GM18508 (cell line): ENCODE results near the gene TCHP.

Source experiments
- ATAC-seq: cut with Tn5 transposase; IDR thresholded peaks from one replicate; pipeline ENCODE4 v1.9.1; 2021; ENCODE audit warnings: moderate number of reproducible peaks; ENCODE audit not compliant: insufficient read depth, unreplicated experiment

Gene TCHP

DNA sequence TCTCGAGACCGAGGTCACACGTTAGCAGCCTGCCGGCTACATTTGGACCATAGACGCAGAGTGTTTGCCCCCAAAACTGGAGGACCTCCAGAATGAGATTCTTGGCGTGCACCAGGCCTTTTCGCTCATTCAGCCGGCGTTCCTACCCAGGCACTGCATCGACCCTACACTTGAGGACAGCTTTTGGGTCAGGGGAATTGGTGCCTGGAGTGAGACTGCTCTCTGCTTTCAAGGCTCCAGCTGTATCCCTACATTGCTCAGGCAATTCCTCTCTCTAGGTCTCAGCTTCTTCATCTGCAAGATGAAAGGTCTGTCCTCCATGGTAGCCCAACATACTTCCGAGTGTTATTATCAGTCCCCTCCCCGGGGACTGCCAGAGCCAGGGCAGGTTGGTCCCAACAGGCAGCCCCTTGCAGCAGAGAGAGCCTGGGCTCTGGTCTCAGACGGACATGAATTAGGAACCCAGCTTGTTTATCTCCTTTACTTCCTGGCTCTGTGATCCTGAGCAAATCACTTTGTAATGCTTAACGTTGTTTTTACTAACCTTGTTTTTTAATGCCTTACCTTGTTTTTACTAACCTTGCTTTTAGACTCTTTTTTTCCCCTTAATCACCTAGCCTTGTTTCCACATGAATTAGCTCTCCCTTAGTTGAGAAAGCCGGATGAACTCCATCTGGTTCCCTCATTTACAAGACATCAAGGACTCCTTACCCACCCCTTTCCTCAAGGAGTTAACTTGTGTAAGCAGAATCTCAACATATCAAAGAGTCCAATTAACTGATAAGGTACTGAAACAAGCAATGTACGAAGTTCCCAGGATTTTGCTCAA, 892 bp downstream of the TCHP start:
- no peak for ATAC-seq

DNA sequence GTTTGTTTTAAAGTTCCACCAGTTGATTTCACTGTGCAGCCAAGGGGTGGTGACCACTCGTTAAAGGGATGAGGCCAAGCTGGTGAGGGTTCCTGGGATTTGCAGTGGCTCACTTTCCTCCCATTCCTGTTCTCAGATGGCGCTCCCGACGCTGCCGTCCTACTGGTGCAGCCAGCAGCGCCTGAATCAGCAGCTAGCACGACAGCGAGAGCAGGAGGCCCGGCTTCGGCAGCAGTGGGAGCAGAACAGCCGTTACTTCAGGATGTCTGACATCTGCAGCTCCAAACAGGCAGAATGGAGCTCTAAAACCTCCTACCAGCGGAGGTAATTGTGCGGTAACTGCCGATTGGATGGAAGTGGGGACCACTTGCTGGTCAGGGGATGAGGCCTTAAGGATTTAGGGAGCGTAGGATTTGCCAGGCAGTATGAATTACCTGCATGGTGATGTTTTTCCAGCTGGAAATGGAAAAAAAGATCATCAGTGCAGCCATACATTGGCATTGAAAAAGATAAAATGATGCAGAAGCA, 2.9 kb downstream of the TCHP start:
- no peak for ATAC-seq

DNA sequence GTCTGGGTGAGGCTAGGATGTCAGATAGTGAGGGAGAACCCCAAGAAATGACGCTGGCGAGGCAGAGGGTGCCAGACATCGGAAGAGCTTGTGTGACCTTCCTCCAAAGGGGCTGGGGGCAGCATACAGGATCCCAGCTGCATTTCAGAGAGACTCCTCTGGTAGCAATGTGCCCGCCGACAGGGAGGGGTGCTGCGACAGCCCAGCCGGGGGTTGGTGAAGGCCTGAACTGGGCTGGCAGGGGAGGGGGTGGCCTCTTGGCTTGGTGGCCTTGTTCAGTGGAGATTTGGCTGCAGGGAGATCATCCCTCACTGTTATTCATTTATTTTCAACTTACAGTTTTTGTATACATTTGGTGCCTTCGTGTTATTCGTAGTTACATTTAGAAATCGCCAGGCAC, 5.2 kb downstream of the TCHP start:
- ATAC-seq: no peak

DNA sequence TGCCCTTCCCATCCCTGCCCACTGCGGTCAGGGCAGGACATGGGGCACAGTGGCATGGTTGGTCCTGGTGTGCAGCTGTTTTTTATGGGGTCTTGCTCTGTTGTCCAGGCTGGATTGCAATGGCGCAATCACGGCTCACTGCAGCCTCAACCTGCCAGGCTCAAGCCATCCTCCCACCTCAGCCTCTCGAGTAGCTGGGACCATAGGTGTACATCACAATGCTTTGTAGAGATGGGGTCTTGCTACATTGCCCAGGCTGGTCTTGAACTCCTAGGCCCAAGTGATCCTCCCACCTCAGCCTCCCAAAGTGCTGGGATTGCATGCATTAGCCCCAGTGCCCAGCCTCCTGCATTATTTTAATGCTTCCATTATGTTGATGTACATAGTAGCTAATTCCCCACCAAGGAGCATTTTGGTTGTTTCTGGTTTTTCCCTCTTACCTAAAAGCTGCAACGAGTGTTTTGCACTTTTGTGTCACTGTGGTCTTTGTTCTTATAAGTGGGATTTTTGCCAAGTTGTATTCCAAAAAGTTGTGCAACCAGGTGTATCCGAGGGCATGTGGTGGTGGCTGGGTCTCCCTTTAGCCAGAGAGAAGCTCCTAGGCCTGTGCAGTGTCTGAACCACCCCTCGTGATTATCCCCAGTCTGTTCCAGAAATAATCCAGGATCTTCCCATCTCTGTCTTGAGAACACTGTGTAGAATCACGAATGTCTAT, 10.3 kb downstream of the TCHP start:
- ATAC-seq: no peak

DNA sequence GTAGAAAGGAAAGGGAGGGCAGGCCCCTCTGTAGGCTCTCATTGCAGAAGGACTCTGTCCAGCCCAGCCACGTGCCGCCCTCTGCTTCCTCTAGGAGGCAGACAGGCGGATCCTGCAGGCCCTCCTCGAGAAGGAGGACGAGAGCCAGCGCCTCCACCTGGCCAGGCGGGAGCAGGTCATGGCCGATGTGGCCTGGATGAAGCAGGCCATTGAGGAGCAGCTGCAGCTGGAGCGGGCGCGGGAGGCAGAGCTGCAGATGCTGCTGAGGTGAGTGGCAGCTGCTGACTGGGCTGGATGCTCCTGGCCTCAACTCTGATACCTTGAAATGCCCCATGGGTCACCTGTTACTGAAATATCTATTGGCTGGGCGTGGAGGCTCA, 10.9 kb downstream of the TCHP start:
- ATAC-seq: no peak

DNA sequence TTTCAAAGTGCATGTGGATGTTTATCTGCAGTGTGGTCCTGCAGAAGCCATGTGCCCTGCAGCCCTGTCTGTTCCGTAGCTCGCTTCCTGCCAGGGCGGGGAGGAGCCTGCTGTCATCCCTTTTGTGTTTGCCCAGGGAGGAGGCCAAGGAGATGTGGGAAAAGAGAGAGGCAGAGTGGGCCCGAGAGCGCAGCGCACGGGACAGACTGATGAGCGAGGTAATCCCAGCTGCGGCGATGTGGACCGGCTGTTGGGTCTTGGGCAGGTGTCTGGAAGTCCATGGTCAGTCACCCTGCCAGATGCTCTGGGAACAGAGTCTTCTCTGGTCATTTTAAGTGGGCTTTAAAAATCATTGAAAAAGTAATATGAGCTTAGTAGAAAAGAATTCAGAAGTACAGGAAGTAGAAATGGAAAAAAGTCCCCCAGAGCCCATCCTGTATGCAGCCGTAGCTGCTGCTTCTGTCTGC, 12.8 kb downstream of the TCHP start:
- ATAC-seq: no peak

DNA sequence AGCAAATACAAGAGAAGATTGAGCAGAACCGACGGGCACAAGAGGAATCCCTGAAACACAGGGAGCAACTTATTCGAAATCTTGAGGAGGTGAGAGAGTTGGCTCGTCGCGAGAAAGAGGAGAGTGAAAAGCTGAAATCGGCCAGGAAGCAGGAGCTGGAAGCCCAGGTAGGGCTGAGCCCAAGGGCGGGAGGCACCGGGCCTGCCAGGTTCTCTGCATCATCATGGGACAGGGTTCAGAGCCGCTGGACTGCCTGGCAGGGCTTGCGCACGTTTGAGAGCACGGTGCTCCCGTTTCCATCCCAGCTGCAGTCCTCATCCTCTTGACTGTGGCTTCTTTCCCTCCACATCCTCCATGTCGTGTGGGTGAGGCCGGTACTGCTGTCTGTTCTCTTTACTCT, 14.4 kb downstream of the TCHP start:
- ATAC-seq: no peak

DNA sequence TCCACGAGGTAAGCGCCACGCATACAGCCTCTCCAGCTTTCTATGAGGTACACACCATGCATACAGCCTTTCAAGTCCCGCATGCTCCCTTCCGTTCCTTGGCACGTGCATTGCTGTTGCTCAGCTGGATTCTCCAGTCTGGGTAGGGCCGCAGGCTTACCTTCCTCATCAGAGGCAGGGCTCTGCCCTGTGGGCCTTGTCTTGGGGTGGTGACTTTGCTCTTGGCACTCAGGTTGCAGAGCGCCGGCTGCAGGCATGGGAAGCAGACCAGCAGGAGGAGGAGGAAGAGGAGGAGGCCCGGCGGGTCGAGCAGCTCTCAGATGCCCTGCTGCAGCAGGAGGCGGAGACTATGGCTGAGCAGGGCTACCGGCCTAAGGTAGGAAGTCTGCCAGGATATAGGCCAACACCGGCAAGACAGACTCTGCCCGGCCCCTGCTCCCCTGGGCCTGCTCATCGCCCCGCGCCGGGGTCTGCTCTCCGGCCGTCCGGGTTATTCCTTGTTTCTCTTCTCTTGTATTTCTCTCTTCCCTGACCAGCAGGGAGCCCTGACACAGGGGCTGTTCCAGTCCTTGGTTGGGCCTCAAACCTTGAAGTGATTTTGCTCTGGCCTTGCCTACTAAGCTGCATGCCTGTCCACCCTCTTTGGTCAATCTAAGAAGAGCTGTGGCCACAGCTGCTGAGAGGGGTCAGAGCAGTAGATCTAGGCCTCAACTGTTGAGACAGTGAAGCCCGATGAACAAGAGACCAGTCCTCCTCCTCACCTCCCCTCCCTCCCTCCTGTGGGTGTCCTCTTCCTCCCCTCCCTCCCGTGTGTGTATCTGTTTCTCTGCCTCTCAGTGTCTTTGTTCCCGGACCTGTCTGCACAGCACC, 15.3 kb downstream of the TCHP start:
- no peak for ATAC-seq

DNA sequence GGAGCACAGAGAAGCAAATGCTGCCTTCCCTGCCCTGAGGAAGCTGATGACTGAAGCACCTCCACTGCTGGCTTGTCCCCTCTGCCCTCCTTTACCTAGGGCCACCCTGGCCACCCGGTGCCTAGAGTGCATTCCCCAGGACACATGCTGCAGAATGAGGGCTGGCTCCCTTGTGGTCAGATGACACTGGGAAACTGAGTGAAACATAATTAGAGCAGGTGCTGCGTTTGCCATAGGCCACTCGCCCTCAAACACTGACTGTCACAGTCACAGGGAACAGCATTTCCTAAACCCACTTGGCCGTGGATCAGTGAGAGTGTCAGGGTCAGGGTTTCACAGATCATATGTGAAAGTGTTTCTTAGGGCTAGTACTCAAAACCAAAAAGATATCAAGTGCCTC, 16.0 kb downstream of the TCHP start:
- no peak for ATAC-seq

DNA sequence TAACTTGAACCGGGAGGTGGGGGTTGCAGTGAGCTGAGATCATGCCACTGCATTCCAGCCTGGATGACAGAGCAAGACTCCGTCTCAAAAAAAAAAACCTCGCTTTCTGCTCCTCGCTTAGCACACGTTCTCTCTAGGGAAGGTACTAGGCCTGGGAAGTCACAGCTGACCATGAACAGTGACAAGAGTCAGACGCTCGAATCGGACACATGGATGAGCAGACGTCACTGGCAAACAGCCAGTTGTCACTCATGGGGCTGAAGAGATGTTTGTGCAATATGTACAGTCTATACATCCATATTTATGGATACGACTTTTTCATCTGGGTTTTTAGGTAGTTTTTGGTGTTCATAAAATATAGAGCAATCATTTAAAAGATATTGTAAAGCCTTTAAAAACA, 19.4 kb downstream of the TCHP start:
- ATAC-seq: no peak

DNA sequence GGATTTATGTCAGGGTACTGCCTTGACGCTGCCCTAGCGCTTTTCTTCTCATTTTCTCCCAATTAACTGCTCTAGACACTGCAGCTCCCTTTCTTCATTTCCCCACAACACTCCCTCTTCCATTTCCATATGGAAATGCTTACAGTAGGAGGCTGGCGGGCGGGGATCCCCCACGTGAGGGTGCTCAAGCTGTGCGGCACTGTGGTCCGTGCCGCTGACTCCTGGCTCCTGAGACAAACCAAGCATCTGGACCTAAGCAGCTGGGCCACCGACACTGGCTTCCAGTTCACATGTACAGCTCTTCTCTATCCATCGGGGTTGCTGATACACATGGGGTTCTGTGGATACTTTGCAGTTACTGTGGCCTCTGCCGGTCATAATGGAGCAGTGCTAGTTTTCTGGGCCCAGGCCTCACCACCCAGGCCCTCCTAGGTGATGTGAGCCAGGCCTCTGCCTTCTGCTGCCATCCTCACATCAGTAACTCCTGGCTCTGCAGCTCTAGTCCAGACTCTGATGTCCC, 20.2 kb downstream of the TCHP start:
- ATAC-seq: no peak

DNA sequence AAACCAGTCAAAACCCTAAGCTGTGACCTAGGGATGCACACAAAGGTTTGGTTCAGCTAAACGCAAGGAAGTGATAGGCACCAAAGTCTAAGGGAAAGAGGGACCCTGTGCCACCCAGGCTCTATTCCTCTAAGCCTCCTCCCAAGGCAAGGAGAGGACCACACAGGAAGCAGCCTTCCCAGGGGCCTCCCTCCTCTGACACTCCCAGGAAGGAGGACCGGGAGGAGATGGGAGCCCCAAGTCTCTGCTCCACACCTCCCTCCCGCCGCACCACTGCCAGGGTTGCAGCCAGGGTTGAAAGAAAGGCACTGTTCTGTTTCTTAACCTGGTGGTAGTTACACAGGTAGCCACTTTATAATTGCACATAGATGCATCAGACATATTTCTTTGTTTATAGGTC, 21.9 kb downstream of the TCHP start:
- ATAC-seq: no peak

DNA sequence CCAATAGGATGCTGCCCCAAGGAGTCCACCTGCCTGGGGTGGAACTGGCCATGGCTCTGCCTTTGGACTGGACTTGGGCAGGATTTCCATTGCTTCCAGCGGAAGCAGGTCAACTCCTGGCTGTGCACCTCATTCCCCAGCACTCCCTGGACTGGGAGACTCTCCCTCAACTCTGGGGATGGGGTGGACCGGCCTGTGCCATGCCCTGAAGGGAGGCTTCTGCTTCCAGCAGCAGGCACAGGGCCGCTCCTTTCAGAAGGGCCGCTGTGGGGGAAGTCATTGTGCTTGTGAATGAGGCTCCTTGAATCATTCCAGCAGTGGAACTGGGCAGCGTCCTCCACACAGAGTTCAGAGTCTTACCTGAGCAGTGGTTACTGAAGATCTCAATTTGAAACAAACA, 23.0 kb downstream of the TCHP start:
- ATAC-seq: no peak

DNA sequence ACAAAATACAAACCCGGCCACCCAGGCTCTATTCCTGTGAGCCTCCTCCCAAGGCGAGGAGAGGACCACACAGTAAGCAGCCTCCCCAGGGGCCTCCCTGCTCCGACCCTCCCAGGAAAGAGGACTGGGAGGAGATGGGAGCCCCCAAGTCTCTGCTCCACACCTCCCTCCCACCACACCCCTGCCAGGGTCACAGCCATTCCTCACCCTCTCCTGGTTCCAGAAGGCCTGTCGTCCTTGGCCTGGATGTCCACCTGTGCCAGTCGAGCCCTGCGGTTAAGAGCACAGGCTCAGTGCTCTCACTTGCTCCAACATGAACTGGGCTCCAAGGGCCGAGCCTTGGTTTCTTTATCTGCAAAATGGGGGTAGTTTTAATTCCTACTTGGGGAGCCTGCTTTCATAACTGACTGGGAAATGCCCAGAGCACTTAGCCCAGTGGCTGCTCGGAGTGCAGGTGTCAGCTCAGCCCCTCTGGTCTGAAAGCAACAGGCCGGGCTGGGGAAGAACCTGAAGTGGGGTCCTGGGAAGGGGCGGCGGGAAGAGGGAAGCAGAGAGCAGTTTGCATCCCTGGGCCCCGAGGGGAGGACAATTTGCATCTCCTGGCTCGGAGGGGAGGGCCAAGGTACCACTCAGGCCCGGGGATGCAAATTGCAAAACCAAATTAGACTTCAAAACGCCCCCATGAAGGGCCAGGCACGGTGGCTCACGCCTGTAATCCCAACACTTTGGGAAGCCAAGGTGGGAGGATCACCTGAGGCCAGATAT, 23.6 kb downstream of the TCHP start:
- ATAC-seq: no peak

DNA sequence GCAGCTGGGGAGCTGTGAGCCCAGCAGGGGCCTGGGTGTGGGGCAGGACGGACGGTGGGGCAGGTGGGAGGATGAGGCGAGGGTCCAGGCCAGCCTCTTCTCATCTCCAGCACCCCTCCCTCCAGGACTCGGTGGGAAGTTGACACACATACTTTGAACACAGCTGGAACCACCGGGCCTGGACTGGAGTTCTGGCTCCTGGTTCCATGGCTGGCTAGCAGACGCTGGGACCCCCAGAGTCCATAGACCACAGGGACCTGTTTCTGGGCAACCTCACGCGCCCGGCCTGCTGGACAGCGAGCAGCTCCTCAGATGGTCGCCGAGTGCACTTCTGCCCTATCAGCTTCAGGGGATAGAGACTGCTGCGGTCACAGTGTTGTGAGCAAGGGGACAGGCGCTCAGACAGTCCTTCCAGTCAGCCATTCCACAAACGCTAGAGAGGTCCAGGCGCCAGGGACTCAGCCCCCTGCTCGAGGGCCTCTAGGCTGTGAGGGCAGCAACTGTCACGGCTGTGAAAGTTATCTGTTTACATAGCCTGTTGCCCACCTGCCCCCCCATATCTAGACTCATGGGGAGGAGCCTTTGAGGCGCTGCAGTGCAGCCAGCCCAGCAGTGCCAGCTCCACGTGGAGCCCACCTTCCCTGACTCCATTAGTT, 25.2 kb downstream of the TCHP start:
- ATAC-seq: no peak

DNA sequence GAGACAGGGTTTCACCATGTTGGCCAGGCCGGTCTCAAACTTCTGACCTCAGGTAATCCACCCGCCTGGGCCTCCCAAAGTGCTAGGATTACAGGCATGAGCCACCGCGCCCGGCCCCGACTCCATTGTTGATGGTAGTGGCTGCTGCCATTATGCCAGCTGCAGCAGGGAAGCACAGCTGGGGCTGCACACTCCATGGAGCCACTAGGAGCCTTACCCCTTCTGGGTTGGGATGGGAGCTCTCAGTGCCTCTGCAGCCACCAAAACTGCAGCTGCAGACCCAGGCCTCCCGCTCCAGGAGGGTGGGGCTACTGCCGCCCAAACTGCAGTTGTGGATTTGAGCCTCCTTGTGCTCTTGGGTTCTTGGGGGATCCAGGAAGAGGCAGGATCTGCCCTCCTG, 25.9 kb downstream of the TCHP start:
- no peak for ATAC-seq

DNA sequence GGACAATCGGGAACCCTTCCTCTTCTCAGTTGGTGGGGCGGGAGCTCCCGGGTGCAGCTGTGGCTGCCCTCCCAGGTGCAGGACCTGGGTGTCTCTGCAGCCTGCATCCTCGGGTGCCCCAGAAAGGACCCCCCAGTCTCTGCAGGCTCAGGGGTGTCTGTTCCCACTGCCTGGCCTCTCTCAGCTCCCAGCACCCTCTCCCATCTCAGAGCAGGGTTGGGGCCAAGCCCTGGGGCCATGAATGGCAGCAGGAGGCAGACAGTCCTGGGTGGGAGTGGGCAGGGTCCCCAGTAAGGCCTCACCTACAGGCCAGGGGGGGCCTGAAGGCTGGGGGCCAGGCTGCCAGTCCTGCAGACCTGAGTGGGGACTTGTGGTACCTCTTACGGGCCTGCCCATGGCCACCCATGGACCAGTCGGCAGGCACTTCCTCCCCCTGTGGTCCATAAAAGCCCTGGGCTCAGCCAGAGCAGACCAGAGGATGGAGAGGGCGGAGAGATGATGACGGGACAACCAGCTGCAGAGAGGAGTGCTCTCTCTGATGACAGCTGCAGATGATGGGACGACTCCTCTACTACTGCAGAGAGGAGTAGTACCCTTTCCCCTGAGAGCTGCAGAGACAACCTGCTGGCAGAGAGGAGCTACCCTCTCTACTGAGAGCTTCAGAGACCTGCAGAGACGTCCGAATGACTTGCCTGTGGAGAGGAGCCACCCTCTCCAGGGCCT, 26.6 kb downstream of the TCHP start:
- no peak for ATAC-seq

DNA sequence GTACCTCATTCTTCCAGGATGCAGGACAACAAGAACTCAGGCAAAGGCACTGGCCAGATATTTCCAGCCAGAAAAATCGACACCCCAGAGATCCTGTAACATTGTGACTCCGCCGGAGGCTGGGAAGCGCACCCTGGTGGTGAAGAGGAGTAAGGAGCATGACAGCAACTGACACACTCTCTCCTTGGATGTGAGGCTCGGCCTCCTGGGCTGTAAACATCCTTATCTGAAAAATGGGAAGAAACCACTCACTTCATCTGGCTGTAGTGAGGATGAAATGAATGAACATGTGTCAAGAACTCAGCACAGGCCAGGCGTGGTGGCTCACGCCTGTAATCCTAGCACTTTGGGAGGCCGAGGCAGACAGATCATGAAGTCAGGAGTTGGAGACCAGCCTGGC, 27.5 kb downstream of the TCHP start:
- ATAC-seq: no peak
